Gastroesophageal sphincter (tissue), 3 donors: ENCODE data around the gene FAM53B.

Source experiments
- POLR2A ChIP-seq, 2 donors: fragments of 450-650 bp; IDR thresholded peaks; one replicate each; pipeline ENCODE4 v1.6.1; 2017; ENCODE audit warnings: antibody characterized with exemption in 2 of 2, mild to moderate bottlenecking in 2 of 2, moderate library complexity in 1 of 2
- TF ChIP-seq, protein P1 (sequence below), 4 experiments: fragments of 200-600 bp in 2 of 4; fragments of 450-650 bp in 2 of 4; sonication (generic) in 1 of 4; IDR thresholded peaks; one replicate each; pipeline ENCODE4 v1.5.1; 2017 to 2019; ENCODE audit warnings: antibody characterized with exemption in 4 of 4, mild to moderate bottlenecking in 2 of 4, moderate library complexity in 2 of 4

DNA sequence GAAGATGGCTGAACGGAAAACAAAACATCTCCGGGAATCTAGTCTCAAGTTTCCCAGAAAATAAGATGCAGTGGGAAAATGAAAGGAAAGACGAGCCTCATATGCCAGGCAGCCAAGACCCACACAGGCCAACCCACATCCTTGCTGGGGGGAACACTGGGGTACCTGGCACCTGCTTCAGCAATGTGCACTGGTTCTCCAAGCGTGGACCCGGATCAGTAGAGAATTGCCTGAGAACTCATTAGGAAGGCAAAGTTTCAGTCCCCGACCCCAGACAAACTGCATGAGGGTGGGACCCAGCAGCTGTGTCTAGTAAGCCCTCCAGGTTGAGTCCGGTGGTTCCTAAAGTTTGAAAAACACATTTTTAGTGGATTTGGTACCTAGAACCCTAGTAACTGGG lies 18.4 kb downstream of the FAM53B start:
- TF ChIP-seq POLR2A (IDR thresholded peaks at IDR 0.05): no peak
- TF ChIP-seq, protein P1, sequence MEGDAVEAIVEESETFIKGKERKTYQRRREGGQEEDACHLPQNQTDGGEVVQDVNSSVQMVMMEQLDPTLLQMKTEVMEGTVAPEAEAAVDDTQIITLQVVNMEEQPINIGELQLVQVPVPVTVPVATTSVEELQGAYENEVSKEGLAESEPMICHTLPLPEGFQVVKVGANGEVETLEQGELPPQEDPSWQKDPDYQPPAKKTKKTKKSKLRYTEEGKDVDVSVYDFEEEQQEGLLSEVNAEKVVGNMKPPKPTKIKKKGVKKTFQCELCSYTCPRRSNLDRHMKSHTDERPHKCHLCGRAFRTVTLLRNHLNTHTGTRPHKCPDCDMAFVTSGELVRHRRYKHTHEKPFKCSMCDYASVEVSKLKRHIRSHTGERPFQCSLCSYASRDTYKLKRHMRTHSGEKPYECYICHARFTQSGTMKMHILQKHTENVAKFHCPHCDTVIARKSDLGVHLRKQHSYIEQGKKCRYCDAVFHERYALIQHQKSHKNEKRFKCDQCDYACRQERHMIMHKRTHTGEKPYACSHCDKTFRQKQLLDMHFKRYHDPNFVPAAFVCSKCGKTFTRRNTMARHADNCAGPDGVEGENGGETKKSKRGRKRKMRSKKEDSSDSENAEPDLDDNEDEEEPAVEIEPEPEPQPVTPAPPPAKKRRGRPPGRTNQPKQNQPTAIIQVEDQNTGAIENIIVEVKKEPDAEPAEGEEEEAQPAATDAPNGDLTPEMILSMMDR (IDR thresholded peaks at IDR 0.05): no peak
